Stimulated activated naive CD4-positive, alpha-beta T cell treated with Interleukin-2 at 50 U/mL for 16 hours (primary cell): ENCODE results near the gene BRAT1.
"Not testable (repeated sequence)": the region's sequence is repeated elsewhere in the genome, so short reads cannot be mapped to it uniquely, and the experiment has no call there.

Experiments
- DNase-seq: peaks from one replicate; lab custom pipeline; 2025; lab: John Stamatoyannopoulos, UW

Gene BRAT1

DNA sequence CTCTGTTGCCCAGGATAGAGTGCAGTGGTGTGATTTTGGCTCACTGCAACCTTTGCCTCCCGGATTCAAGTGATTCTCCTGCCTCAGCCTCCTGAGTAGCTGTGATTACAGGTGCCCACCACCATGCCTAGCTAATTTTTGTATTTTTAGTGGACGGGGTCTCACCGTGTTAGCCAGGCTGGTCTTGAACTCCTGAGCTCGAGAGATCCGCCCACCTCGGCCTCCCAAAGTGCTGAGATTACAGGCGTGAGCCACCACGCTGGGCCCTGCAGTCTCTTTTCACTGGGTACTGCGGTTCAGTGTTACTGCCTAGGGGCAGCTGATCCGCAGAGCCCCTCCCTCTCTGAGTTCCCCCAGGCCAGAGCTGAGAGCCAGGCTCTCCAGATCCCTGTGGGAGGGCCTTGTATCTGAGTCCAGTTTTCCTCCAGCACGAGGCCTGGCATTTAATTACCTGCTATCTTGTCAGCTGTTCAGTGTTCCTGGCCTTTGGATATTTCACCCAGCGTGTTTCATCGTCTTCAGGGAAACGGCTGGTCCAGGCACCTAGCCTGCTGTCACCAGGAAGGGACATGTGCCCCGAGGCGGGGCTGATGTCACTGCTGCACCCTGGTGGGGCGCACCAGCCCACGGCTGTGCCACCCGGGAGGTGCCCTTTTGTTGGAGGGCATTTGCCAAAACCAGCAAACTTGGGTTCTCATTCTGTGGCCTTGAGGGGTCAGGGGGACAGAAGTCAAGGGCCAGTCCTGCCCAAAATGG, 19.3 kb downstream of the BRAT1 start:
- DNase-seq = not testable (repeated sequence)

DNA sequence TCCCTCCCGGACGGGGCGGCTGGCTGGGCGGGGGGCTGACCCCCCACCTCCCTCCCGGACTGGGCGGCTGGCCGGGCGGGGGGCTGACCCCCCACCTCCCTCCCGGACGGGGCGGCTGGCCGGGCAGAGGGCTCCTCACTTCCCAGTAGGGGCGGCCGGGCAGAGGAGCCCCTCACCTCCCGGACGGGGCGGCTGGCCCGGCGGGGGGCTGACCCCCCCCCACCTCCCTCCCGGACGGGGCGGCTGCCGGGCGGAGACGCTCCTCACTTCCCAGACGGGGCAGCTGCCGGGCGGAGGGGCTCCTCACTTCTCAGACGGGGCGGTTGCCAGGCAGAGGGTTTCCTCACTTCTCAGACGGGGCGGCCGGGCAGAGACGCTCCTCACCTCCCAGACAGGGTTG, 21.1 kb downstream of the BRAT1 start:
- not testable (repeated sequence) for DNase-seq

DNA sequence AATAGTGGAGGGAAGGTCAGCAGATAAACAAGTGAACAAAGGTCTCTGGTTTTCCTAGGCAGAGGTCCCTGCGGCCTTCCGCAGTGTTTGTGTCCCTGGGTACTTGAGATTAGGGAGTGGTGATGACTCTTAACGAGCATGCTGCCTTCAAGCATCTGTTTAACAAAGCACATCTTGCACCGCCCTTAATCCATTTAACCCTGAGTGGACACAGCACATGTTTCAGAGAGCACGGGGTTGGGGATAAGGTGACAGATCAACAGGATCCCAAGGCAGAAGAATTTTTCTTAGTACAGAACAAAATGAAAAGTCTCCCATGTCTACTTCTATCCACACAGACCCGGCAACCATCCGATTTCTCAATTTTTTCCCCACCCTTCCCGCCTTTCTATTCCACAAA, 21.8 kb downstream of the BRAT1 start:
- DNase-seq = not testable (repeated sequence)

DNA sequence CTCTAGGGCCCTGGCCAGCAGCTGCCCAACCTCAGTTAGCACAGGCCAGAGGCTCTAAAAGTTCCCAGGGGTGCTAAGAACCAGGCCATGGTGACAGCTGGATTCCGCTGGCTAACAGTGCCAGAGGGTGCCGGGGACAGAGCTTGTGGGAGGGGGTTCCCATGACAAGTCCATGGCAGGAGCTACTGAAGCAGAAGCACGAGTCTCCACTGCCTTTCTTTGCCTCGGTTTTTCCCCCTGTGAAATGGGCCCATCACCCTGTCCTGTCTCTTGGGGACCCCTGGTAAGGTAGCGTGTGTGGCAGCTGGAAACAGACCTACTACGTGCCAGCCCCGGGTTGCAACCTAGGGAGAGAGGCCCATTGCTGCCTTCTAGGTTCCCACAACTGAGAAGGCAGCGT, 22.5 kb downstream of the BRAT1 start:
- not testable (repeated sequence) for DNase-seq

DNA sequence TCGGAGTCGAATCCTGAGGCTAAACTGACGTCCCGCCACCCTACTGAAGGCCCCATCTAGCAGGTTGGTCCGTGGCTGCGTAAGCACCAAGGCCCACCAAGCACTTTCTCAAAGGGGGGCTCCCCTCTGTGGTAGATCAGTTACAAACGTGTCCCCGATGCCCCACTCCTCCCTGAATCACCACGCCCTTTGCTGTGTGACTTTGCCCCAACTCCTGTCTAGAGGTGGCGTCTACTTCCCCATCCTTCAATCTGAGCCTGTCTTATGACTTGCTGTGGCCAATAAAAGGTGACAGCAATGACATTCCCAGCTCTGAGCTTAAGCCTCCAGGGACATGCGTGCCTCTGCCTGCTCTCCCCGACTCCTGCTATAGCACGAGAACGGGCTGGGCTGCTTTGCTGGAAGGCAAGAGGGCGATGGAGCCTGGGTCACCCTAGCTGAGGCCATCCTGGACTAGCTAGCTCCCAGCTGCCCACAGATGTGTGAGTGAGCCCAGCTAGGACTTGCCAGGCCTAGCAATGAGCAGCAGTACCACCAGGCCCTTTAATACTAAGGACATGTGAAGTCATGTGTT, 23.0 kb downstream of the BRAT1 start:
- DNase-seq = not testable (repeated sequence)

DNA sequence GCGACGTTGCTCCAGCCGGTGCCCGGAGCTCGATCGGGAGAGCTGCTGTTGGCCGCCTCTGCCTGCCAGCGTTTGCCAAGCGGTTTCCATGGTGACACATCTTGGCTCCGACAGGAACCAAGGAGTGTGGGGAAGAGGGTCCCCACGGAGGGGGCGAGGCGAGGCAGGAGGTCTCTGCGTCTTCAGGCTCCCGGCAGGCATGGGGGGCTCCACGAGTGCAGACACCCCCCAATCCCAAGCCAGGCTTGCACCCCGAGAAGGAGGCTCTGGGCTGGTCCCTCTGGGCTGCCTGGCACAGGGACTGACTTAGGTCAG, 23.6 kb downstream of the BRAT1 start:
- not testable (repeated sequence) for DNase-seq

DNA sequence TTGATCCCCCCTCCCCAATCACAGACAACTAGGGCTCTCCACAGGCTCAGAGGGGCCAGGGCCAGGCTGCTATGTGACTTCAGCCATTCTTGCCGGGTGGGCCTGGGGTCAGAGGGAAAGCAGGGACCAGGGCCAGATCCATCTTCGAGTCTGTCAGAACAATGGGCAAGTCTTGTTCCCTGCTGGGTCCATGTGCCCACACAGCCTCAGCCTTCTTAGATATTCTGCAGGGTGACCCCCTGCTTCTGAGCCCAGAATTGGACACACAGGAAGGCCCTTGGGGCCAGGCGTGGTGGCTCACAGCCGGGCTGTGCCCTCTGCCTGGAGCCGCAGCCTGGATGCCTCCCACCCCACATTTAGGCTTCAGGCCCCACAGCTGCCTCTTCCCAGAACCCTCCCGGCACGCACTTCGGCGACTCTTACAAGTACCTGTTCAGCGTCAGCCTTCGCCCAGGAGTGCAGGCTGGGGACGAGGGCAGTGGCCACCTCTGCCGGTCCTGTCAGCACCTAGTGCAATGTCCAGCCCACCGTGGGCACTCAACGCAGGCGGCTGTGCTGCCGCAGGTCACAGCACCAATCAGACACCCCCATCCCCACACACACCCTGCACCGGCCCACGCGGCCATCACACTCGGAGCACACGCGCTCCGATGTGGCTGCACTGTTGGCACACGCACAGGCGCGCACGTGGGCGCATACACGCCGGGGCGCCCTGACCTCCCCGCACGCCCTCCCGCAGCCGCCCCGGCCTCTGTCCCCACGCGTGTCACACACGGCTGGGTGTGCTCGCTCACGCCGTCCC, 24.1 kb downstream of the BRAT1 start:
- DNase-seq = not testable (repeated sequence)

DNA sequence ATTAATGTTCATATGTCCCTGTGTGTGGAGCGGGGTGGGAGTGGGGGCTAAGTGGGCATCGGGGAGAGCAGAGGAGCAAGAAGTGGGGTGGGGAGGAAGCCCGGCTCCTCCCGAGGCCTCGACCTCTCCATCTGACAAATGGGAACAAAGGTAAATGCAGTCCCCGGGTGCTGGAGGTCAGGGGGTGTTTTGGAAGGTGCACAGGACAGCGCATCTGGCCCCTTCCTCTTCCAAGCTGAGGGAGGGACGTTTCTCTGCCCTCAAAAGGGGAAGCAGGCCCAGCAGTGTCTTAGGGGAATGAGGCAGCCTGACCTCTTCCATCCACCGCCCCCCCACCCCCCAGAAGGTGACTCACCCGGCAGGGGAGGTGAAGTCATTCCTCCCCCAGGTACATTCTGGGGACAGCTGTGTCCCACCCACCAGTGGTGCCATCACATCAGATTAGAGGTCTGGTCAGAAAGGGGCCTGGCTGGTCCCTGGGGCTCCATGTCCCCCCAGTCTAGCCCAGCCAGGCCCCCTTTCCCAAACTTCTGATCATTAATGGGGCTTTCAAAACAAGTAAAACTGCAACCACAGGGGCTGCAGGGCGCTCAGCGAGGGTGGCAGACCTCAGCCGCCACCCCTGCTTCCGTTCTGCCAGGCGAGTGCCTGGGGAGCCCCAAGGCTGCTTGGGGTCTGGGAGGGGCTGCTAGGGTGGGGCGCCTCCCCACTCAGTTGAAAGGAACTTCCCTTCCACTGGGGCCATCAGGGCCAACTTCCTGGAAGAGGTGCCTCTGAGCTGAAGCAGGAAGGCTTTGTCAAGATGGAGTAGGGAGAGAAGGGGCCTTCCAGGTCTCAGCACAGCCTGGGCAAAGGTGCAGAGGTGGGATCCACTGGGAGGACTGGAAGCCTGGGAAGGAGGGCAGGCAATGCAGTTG, 25.0 kb downstream of the BRAT1 start:
- DNase-seq = peak; percentile 76

DNA sequence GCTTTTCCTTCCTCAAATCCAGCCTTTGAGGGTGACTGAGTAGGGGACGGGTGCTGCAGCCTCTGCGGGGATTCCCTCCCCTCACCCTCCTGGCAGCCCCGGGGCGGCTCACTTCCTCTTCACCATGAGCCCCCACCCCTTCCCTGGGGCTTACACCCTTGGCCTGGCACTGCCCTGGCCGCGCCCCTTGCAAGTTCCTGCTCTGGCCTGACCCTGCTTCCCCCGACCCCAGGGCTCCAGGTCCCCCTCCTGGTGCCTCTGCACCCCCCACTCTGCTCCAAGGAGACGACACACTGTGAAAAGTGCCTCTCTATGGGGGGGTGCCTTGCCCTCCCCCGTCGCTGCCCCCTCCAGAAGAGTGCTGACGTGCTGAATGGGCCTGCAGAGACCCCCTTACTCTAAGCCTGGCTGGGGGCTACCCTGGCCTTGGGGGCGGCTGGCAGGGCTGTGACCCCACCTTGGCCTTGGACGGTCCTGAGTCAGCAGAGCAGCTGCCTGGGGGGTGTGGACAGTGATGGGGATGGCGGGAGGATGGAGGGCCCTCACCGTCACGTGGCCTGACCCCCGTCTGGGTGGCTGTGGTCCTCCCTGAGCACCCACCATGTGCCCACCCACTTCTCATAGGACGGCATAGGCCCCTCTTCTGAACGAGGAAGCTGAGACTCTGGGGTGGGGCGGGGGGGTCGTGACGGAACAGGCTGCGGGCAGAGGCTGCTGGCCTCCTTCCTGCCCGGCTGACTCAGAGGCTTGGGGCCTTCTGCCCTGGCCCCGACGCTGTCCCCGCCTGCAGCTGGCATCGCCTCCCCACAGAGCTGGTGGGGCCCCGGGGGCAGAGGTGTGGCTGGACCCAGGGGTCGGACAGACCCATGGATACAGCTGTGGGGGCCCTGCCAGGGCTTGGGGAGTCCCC, 25.9 kb downstream of the BRAT1 start:
- peak; percentile 48 for DNase-seq

DNA sequence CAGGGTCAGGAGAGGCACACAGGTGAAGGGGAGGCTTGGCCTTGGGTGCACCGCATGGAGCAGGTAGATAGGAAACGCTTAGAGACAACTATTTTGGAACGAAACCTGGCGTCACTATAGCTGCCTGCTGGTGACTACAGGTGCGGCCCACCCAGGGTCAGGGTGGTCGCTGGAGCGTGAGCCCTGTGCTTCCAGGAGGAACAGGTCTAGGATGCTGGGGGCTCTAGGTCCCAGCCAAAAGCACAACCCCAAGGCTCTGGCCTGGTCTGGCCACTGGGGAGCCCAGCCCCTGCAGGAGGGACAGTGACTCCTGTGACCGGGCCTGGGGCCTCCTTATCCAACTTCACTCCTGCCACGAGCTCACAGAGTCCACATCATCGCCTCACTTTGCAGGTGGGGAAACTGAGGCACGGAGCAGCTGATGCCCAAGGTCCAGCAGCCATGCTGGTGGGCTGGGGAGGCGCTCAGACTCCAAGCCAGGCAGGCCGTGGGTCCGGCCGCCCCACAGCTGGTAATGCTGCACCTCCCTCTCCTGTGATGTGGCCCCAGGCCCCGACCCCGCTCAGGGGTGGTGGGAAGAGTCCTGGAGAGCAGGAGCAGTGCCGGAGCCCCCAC, 26.7 kb downstream of the BRAT1 start:
- DNase-seq = no peak

DNA sequence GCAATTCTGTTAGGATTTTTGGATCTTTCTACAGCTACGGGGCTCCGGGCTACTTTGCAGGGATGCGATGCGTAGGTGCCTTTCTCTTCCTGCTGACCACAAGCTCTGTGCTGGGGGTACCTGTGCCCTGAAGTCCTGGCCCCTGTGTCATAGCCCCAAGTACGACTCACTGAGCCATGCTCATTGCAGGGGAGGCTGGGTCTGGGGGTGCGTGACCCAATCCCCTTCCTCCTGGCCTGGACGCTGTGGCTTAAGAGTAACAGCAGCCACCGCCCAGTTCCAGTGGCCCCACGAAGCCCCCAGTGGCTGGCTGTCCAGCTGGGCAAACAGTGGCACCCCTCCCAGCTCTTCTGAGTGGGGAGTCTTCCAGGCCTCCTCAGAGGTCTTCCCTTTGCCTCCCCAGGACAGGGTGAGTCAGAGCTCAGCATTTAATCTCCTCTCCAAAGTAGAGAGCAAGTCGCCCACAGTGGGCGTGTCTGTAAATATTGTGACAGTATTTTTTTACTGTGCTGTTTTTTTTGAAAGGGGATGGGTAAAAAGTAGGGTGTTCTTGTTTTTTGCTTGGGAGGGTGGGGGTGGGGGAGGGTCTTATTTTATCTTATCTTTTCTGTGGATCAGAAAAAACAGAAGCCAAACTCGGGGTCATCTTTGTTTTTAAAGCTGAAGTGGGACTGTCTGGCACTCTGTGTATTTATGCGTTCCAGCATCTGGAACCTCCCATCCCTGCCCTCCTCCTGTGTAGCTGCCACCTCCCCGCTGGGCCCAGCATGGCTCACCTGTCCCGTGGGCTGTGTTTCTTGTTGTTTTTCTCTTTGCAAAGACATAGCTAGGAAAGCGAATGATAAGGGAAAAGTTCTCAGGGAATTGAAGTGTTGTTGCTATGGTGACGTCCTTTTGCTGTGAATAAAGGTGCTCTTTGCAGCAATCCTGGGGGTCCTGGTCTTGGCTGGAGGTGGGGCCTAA, 27.5 kb downstream of the BRAT1 start:
- DNase-seq = peak; percentile 43

DNA sequence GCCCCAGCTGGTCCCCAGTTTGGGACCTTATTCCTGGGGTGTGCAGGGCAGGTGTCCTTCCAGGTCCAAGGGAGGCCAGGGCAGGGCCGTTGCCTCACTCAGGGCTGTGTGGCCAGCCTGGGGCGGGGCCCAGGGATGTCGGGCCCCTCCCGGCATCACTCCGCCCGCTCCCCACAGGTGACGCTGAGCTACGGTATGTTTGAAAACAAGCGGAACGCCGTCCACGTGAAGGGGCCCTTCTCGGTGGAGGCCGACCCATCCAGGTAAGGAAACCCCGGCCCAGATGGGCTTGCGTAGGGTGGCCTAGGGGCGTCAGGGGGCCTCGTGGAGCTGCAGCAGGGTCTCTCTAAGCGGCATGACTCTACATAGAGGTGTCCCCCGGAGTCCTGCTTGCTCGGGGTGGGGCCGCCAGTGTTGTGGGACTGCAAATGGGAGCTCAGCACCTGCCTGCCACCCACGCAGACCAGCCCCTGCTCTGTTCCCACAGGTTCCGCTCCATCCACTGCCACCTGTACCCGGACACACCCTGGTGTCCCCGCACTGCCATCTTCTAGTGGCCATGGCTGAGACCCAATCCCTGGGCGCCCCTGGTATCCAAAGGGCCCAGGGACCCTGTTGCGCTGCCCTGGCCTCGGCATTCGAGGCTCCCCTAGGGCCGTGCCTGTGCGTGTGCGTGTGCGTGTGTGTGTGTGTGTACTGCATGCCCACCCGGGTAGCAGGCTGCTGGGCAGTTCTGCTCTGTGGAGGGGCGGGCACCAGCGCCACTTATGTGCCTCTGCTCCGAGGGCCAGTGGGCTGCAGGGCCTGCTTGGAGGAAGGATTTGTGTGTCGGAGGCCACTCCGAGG, 28.4 kb downstream of the BRAT1 start:
- no peak for DNase-seq

DNA sequence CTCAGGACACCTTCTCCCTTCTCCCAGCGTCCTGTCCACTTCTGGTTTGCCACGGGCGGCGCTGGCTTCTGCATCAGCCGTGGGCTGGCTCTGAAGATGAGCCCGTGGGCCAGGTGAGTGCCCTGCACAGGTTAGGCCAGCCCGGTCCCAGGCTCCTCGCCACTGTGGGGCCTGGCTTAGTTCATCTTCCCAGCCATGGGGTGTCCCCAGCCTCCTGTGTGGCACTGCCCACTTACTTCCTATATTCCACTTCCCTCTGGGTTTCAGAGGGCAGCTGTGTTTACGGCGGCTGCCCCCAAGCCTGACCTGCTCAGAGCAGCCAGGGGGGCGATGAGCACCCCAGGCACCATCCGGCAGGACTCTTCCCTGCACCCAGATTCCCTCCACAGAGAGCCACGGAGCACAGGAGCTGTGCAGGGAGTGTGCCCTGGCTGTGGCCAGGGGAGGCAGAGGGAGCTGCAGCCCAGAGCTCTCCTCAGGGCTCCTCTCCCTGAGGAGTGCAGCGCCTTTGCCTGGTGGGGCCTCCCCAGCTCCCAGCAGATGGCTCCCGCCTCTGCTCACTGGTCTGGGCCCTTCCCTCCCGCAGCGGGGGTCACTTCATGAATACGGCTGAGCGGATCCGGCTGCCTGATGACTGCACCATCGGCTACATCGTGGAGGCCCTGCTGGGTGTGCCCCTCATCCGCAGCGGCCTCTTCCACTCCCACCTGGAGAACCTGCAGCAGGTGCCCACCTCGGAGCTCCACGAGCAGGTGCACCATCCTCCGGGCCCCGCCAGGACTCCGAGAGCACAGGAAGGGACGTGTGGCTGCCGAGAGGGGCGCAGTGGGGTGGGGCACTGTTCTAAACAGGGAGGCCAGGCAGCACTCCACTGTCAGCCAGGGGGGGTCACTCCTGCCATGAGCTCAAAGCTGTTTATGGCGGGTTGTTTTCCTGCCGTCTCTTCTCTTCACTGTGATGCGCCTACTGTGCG, 29.4 kb downstream of the BRAT1 start:
- no peak for DNase-seq

DNA sequence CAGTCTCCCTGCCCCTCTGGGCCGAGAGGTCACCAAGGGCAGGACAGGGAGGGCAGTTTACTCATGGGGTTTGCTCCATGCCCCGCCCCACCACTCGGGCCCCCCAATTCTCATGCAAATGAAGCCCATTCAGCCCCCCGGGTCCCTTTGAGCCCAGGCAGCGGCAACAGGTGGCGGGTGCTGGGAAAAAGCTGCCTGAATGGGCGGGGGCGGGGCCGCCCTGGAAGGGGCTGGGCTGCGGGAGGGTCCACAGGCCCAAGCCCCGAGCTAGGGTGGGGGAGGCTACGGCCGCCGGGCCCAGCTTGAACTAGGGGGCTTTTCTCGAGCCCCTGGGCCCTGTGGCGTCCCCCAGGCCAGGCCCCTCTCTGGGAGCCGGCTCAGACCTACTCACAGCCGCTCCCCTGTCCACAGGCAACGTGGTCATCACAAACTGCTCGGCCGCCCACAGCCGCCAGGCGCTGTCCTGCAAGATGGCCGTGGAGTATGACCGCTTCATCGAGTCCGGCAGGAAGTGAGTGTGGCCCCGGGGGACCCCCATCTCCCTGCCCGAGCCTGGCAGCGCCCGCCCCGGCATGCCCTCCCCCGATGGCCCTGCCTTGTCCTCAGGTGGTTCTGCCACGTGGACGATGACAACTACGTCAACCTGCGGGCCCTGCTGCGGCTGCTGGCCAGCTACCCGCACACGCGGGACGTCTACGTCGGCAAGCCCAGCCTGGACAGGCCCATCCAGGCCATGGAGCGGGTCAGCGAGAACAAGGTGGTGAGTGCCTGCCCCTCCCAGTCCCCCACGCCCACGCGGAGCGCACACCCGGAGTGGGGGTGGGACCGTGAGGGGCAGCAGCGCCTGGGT, 30.3 kb downstream of the BRAT1 start:
- no peak for DNase-seq

DNA sequence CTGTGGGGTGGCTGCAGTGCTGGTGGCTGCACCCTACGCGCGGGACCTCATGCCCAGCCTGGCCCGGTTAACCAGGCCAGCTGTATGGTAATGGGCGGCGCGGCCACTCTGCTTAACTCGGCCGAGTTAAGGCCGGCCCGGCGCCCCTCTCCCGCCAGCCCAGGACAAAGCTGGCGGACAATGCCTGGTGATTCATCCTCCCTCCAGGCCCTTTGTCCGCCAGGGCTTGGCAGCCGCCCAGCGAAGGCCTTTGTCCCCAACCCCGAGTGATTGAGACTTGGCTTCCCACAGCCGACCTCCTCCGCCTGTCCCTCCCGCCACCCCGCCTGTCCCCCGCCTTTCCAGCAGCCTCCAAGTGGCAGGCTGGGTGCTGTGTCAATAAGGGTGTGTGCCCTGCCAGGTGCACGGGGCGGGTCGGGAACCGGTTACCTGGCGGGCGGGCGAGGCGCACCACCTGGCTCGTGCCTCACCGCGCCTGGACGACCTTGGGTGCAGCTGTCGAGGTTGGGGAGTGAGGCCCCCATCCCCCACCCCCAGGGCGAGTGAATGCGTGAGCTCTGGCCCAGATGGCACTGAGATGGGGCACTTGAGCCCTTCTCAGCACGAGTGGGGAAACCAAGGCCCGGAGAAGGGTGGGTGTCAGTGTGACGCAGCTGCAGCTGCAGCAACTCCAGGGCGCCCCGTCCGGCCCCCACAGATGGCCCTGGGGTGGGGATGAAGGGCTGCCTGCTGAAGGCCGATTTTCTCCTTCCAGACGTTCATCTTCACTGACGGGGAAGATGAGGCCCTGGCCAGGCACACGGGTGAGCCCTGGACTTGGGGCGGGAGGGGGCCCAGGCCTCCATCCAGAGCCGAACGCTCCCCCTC, 31.1 kb downstream of the BRAT1 start:
- no peak for DNase-seq
